Mammary epithelial cell (primary cell): ENCODE results near the gene UGT1A4.

Source experiments
- EZH2 ChIP-seq: IDR thresholded peaks from 2 replicates; pipeline ENCODE4 v1.6.1; 2012; ENCODE audit warnings: low read length, inconsistent platforms, borderline replicate concordance
- TF ChIP-seq, protein P1 (sequence below), 2 donors: IDR thresholded peaks in 1 of 2; conservative IDR thresholded peaks in 1 of 2; 2 replicates each; pipeline ENCODE4 v1.5.1; 2011 to 2012; ENCODE audit warnings: inconsistent platforms in 2 of 2, low read length in 2 of 2, mild to moderate bottlenecking in 2 of 2, control low read depth in 1 of 2, low read depth in 1 of 2; ENCODE audit not compliant: insufficient read depth in 1 of 2; ENCODE audit errors: extremely low read depth in 1 of 2

GRCh38 chr2:233811087-233811486 is 92.6 kb downstream of the UGT1A4 start:
- TF ChIP-seq, protein P1, sequence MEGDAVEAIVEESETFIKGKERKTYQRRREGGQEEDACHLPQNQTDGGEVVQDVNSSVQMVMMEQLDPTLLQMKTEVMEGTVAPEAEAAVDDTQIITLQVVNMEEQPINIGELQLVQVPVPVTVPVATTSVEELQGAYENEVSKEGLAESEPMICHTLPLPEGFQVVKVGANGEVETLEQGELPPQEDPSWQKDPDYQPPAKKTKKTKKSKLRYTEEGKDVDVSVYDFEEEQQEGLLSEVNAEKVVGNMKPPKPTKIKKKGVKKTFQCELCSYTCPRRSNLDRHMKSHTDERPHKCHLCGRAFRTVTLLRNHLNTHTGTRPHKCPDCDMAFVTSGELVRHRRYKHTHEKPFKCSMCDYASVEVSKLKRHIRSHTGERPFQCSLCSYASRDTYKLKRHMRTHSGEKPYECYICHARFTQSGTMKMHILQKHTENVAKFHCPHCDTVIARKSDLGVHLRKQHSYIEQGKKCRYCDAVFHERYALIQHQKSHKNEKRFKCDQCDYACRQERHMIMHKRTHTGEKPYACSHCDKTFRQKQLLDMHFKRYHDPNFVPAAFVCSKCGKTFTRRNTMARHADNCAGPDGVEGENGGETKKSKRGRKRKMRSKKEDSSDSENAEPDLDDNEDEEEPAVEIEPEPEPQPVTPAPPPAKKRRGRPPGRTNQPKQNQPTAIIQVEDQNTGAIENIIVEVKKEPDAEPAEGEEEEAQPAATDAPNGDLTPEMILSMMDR (conservative IDR thresholded peaks at IDR 0.05 in 1 of 2, IDR thresholded peaks at IDR 0.05 in 1 of 2; ENCODE audit: extremely low read depth in 1 of 2, insufficient read depth in 1 of 2, low read depth in 1 of 2, low read length in 2 of 2), result no peak
- no peak for TF ChIP-seq EZH2
